ENCODE measurements around the gene ARF4.

ARF4 gene

DNA sequence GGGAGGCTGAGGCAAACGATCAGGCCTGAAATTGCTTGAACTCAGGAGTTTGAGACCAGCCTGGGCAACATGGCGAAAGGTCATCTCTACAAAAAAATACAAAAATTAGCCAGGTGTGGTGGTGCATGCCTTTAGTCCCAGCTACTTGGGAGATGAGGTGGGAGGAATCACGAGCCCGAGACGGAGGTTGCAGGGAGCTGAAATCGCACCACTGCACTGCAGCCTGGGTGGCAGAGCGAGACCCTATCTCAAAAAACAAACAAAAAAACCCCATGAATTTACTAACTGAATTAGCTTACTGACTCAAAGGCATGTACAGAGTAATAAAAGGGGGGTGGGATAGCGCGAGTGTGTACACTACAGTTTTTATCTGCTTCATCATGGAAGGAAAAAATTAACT lies 19.3 kb downstream of the ARF4 start:
- no peak for DNase-seq

DNA sequence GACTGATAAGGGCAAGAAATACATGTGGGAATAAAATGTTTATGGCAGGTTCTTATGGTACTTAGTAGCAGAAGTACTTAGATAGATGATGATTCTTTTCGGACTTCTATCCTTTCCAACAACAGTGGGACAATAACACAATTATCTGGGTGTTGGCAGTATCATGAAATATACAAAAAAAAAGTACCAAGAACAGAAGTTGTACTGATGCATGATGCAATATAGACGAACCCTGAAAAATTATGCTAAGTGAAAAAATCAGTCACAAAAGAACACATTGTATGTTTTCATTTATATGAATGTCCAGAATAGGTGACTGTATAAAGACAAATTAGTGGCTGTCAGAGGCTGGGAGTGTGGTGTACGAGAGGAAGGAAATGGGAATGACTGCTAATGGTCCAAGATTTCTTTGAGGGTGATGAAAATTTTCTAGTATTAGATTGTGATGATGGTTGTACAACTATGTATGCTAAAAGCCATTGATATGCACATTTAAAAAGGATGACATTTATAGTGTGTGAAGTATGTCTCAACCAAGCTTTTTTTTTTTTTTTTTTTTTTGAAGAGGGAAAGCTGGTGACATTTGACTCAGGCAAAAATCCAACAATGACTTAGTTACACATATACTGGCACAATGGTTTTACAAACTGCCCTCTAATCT lies 21.0 kb downstream of the ARF4 start:
- DNase-seq, result no peak

DNA sequence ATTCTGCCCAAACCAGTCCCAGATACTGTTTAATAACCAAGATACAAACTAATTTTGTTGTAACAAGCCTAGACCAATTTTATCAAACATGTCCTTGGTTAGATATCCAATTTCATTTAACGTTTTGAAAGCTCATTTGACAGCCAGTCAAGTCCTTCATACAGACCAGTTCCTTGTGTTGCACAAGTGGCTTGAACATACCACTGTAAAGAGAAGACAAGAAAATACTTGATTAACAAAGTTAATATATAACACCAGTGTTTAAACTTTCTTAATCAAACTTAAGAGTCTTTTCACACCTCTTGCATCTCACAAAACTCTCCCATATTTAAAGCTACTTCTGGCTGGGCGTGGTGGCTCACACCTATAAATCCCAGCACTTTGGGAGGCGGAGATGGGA lies 25.0 kb downstream of the ARF4 start:
- no peak for DNase-seq

DNA sequence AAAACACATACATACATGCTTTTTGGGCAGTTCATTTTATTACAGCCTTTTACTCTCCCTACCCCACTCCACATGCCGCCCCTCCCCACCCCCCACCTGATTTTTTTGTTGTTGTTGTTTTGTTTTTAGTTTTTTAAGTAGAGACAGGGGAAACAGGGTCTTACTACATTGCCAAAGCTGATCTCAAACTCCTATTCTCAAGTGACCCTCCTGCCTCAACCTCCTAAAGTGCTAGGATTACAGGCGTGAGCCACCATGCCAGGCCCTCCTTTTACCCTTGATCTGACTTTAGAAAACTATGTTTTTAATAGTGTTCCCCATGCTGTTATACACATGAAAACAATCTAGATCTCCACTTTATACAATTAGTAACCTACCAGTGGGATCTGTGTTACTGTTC lies 26.3 kb downstream of the ARF4 start:
- DNase-seq, result no peak

DNA sequence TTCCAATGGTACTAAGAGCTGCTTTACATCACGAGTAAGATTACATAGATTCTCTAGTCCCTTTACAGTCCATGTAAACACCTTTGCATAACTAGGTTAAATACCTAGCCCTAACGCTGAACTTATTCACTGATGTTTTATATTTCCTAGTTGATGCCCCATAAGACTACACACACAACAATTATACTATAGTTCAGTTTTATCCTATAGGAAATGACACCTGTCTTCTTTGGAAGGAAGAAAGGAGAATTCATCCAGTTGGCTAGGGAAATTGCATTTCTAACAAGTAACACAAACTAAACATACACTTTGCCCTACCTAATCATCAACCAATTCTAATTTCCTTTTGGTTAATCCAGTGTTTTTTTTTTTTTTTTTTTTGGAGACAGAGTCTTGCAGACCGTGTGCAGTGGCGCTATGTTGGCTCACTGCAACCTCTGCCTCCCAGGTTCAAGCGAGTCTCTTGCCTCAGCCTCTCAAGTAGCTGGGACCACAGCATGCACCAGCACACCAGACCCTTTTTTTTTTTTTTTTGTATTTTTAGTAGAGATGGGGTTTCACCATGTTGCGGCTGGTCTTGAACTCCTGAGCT lies 27.2 kb downstream of the ARF4 start:
- DNase-seq, result no peak

DNA sequence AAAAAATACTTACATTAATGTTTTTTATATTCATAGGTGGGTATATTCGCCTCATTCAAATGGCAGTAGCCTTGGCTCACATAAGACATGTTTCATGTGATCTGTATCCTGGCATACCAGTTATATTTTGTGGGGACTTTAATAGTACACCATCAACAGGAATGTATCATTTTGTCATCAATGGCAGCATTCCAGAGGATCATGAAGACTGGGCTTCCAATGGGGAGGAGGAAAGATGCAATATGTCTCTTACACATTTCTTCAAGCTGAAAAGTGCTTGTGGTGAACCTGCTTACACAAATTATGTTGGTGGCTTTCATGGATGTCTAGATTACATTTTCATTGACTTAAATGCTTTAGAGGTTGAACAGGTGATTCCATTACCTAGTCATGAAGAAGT lies 37.6 kb downstream of the ARF4 start:
- no peak for DNase-seq

DNA sequence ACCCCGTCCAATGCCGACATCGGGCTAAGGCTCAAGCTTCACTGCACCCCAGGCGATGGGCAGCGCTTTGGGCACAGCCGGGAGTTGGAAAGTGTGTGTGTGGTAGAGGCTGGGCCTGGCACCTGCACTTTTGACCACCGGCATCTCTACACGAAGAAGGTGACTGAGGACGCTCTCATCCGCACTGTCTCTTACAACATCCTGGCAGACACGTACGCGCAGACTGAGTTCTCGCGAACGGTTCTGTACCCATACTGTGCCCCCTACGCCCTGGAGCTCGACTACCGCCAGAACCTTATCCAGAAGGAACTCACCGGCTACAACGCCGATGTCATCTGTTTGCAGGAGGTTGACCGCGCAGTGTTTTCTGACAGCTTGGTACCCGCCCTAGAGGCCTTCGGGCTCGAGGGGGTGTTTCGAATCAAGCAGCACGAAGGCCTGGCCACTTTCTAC lies 40.0 kb downstream of the ARF4 start:
- DNase-seq, result peak; percentile 39

DNA sequence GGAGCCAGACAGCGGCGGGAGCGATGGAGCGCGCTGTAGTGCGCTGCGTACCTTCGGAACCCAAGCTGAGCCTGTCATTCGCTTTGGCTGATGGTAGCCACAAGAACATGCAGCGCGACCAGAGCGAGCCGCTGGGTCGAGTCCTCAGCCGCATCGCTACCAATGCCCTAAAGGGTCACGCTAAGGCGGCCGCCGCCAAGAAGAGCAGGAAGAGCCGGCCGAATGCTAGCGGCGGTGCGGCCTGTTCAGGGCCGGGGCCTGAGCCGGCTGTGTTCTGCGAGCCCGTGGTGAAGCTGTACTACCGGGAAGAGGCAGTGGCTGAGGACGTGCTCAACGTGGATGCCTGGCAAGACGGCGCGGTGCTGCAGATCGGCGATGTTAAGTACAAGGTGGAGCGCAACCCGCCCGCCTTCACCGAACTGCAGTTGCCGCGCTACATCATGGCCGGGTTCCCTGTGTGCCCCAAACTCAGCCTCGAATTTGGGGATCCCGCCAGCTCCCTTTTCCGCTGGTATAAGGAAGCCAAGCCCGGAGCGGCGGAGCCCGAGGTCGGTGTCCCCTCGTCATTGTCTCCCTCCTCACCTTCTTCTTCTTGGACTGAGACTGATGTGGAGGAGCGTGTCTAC lies 40.6 kb downstream of the ARF4 start:
- DNase-seq, result peak; percentile 45

DNA sequence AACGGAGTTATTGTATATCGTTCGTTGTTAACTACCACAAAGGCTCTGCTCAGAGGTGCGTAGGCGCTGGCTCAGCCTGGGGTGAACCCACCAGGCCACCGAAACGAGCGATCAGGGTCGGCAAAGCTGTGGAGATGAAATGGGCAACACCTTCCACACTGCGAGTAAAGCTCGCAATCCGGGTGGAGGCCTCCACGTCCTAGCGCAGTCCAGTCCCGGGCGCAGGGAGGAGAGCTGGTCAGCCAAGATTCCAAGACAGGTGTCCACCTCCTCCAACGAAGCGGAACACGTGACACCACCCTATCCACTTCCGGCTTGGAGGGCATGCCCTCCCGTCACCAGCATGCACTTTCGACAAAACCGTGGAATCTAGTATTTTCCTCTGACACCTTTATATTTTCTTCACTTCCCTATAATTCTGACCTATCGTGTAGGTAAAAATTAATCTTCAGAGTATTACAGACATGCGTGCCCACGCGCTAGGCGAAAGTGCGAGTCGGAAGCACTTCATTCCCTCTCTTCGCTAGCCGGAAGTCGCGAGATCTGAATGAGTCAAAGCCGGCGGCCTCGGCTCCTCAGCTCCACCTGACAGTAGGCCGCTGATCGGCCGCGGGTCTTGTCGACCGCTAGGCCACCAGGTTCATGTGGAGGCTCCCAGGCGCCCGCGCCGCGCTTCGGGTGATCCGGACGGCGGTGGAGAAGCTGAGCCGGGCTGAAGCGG lies 41.2 kb downstream of the ARF4 start, which contains the start of gene PDE12:
TSS of gene PDE12 (plus strand) at position 537 of the 721 bp plus-strand sequence. CDS start at position 643, 106 bp downstream.
- peak; percentile 84 for DNase-seq

DNA sequence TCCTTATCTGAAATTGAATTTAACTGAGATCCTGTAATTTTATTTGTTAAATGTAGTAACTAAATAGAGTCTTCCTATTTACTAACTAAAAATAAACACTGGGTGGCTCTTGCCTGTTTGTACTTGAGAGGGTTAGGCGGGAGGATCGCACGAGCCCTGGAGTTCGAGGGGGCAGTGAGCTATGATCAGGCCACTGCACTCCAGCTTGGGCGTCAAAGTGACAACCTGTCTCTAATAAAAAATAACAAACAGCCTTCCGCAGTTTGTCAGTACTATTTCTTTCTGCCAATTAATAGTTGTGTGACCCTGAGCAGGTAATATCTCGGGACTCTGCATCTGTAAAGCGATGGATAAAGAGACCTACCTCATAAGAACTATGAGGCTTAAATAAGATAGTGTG lies 41.8 kb downstream of the ARF4 start:
- peak; percentile 7 for DNase-seq

DNA sequence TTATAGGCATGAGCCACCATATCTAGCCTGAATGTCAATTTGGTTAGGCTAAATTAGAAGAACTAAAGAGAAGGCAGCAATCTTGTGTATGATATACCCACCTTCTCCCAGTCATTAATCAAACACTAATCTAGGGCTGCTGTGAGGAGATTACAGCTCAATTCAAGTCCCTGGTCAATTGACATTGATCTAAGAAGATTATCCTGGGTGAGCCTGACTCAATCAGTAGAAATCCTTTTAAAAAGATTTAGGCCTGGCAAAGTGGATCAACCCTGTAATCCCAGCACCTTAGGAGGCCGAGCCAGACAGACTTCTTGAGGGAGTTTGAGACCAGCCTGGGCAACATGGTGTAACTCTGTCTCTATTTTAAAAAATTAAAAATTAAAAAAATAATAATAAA lies 50.5 kb downstream of the ARF4 start:
- no peak for DNase-seq

DNA sequence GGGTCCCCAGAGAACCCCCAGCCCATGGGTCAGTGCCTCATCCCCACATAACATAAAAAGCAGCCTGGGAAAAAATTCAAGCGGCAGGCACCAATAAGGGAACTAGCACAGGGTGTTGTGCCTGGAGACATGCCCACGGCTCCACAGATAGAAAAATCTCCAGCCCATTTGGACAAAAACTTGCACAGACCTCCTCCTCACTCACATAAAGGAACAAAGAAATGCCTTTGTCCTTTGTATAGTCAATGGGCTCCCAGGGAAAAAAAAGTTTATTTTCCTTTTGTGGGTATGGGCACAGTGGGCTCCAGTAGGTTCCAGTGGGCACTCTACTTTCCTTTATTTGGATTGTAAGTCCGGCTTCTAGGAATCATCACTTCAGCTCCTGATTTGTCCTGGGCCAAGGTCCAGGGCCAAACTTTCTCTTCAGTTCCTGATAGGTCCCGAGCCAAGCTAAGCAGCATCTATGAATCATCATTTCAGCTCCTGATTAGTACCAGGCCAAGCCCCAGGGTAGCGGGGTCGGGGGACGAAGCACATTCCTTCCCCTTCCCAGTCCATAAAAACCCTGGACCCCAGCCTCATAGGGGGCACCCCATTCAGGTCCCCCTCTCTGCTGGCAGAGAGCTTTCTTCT lies 51.4 kb downstream of the ARF4 start:
- DNase-seq, result no peak

DNA sequence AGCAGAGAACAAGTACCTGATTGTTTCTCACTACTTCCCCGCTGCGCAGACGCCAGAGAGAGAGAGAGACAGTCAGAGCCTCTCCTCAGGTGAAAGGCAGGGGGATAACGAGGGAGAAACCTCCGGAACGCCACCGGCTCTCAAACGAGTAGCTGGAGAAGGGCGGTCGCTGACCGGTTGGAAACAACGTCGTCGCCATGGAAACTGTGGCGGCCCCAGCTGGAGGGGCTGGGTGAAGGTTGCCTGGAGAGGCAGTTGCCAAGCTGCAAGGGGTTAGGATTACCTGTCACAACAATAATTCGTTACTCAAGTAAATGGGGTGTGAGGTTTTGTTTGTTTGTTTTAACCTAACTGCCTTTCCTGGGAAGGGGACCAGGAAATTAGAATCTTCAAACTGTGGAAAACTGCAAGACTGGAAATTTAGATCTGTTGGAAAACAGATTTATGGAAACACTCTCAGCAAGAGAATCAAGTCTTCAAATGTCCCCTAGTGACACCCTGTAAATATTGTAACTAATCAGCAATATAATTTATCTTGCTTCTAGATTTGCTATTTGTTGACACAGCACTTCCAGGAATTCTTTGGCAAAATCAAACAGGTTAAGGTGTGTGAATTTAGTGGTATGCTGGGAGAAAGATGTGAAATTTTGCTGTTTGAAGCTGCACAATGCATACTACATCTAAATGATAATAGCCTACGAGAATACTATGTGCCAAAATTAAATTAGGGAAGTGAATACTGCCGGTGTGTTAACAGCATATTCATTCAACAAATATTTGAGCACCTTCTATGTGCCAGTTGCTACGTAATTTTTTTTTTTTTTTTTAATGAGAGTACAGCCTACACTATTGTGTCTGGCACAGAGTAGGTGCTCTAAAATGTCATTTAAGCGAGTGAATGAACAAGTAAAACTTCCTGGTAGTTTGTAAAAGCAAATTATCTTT lies 52.7 kb downstream of the ARF4 start, which contains the start of gene DNAH12:
TSS of gene DNAH12 (minus strand) at position 164 of the 945 bp plus-strand sequence. CDS start 1,474 bp downstream, outside the sequence.
- no peak for DNase-seq

DNA sequence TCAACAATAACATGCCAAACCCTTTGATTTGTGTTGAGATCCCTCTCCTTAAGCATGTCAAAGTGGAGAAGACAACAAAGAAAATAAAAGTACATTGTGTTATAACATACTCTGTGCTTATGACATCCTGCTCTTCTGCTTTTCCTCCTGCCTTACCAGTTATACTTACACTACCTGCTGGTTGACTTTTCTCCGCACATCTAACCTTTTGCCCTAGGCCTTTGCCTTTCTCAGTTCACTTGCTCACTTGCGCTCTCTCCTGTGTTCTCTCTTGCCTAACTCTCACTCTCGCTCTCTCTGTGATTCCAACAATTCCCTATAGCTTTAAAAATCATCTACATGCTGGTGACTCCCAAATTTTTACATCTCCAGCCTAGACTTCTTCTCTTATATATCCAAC lies 58.7 kb downstream of the ARF4 start:
- DNase-seq, result no peak

DNA sequence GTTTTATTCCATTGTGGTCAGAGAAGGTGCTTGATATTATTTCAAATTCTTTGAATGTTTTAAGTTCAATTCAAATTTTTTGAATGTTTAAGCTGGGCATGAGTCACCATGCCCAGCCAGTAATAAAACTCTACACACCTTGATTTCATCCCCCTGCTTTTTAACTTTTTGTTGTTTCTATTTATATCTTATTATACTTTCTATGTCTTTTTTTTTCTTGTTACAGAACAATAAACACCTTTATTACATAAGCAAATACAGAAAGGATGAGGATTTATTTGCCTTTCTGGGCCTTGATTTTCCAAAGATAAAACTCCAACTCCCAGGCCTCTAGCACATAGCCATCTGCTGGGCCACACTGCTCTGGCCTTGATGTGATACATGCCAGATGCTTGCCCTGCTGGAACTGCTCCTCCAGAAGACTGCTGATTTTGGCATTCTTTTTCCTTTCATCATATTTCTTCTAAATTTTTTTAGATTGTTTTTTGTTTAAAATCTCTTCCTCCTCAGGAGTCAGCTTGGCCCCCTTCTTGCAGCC lies 67.0 kb downstream of the ARF4 start:
- no peak for DNase-seq

Data from CD4-positive, alpha-beta T cell treated with Interleukin-17A for 4 hours (primary cell).